LNCaP clone FGC (cell line): ENCODE results near the gene TNFAIP3.

Experiments
- DNase-seq: peaks from one replicate; pipeline ENCODE4 v3.0.0-alpha.2; 2011; ENCODE audit warnings: low read depth
- H3K4me3 ChIP-seq: 2 replicates; pipeline ENCODE4 v1.5.1; 2011; ENCODE audit warnings: mild to moderate bottlenecking, low read depth, low read length, control low read depth
- CTCF ChIP-seq: IDR thresholded peaks from 2 replicates; pipeline ENCODE4 v1.5.1; 2012; ENCODE audit warnings: mild to moderate bottlenecking; ENCODE audit not compliant: control insufficient read depth, insufficient read depth; ENCODE audit errors: extremely low read depth

TNFAIP3 gene

GRCh38 chr6:137875058-137875520 lies 8.0 kb downstream of the TNFAIP3 start:
- no peak for TF ChIP-seq CTCF
- no peak overlapping the region for H3K4me3 ChIP-seq
- DNase-seq = no peak

- H3K4me3 ChIP-seq = no peak overlapping the region
- DNase-seq = no peak
- TF ChIP-seq CTCF = no peak
Measured at GRCh38 chr6:137875606-137876005, 8.5 kb downstream of the TNFAIP3 start.

GRCh38 chr6:137876547-137876946 lies 9.5 kb downstream of the TNFAIP3 start:
- no peak for TF ChIP-seq CTCF
- no peak overlapping the region for H3K4me3 ChIP-seq
- DNase-seq = no peak

GRCh38 chr6:137877113-137877512 lies 10.1 kb downstream of the TNFAIP3 start:
- no peak for TF ChIP-seq CTCF
- no peak for DNase-seq
- H3K4me3 ChIP-seq = no peak overlapping the region

GRCh38 chr6:137877606-137878005 lies 10.5 kb downstream of the TNFAIP3 start:
- H3K4me3 ChIP-seq = no peak overlapping the region
- DNase-seq = no peak
- TF ChIP-seq CTCF = no peak

GRCh38 chr6:137878029-137878428 lies 11.0 kb downstream of the TNFAIP3 start:
- no peak for DNase-seq
- H3K4me3 ChIP-seq = no peak overlapping the region
- no peak for TF ChIP-seq CTCF

- H3K4me3 ChIP-seq = no peak overlapping the region
- no peak for DNase-seq
- TF ChIP-seq CTCF = no peak
Measured at GRCh38 chr6:137878486-137879285, 11.6 kb downstream of the TNFAIP3 start.
